ENCODE results near the gene PDGFRB.

Gene PDGFRB

GRCh38 chr5:150144246-150144801 is 11.3 kb downstream of the PDGFRB start:
- DNase-seq (ENCODE audit: low read depth), result no peak

- no peak for DNase-seq (ENCODE audit: low read depth)
Observed at GRCh38 chr5:150143350-150144245, 12.0 kb downstream of the PDGFRB start.

GRCh38 chr5:150142959-150143349 is 12.7 kb downstream of the PDGFRB start:
- DNase-seq (ENCODE audit: low read depth), result no peak

- DNase-seq (ENCODE audit: low read depth), result no peak
Observed at GRCh38 chr5:150142185-150142958, 13.3 kb downstream of the PDGFRB start.

- no peak for DNase-seq (ENCODE audit: low read depth)
Observed at GRCh38 chr5:150141544-150142184, 14.0 kb downstream of the PDGFRB start.

- no peak for DNase-seq (ENCODE audit: low read depth)
Observed at GRCh38 chr5:150140830-150141229, 14.8 kb downstream of the PDGFRB start.

- DNase-seq (ENCODE audit: low read depth), result no peak
Observed at GRCh38 chr5:150139334-150139733, 16.3 kb downstream of the PDGFRB start.

GRCh38 chr5:150138551-150139265 is 16.9 kb downstream of the PDGFRB start:
- DNase-seq (ENCODE audit: low read depth), result no peak

- no peak for DNase-seq (ENCODE audit: low read depth)
Observed at GRCh38 chr5:150137997-150138396, 17.6 kb downstream of the PDGFRB start.

GRCh38 chr5:150137168-150137957 is 18.3 kb downstream of the PDGFRB start:
- DNase-seq (ENCODE audit: low read depth), result no peak

- DNase-seq (ENCODE audit: low read depth), result no peak
Observed at GRCh38 chr5:150136305-150137167, 19.1 kb downstream of the PDGFRB start.

GRCh38 chr5:150135557-150136304 is 19.9 kb downstream of the PDGFRB start:
- no peak for DNase-seq (ENCODE audit: low read depth)

- no peak for DNase-seq (ENCODE audit: low read depth)
Observed at GRCh38 chr5:150134198-150134588, 21.5 kb downstream of the PDGFRB start.

- DNase-seq (ENCODE audit: low read depth), result no peak
Observed at GRCh38 chr5:150133581-150134197, 22.0 kb downstream of the PDGFRB start.

GRCh38 chr5:150132740-150133139 is 22.9 kb downstream of the PDGFRB start:
- no peak for DNase-seq (ENCODE audit: low read depth)

GRCh38 chr5:150131978-150132694 is 23.5 kb downstream of the PDGFRB start:
- DNase-seq (ENCODE audit: low read depth), result no peak

GRCh38 chr5:150131461-150131860 is 24.2 kb downstream of the PDGFRB start:
- no peak for DNase-seq (ENCODE audit: low read depth)

GRCh38 chr5:150130493-150130922 is 25.1 kb downstream of the PDGFRB start:
- DNase-seq (ENCODE audit: low read depth), result no peak

Data from stimulated activated CD8-positive, alpha-beta memory T cell treated with anti-CD3 and anti-CD28 coated beads, Interleukin-4, amount 100 ng/mL, for 24 hours (primary cell).